Subcutaneous adipose tissue (tissue), 4 donors: ENCODE results near the gene HOXB6. TPM values are rescaled to one million over a fixed set of nuclear protein-coding genes. Genes with fewer than 3 reads are reported as not detected.

ENCODE experiments used
- CTCF ChIP-seq: fragments of 450-650 bp; IDR thresholded peaks from one replicate; pipeline ENCODE4 v1.5.1; 2016; ENCODE audit warnings: low read depth, mild to moderate bottlenecking, control low read depth, antibody characterized with exemption, moderate library complexity
- small RNA-seq: library from RNA; depleted of rRNA; stranded (forward); fragments of <200 nt; gene quantifications from one replicate; pipeline ENCODE3, GENCODE V24; 2016
- total RNA-seq, 4 donors: library from RNA; depleted of rRNA; stranded (reverse); fragments of >200 nt; gene quantifications; one replicate each; pipeline ENCODE4 v1.1.0, GENCODE V29; 2016

HOXB6 gene
- total RNA-seq, 4 donors from 2014 or later = 4.8 to 12.1 (median 8.9) TPM

- no peak for TF ChIP-seq CTCF
Measured at GRCh38 chr17:48547808-48548522, 56.8 kb downstream of the HOXB6 start.

- TF ChIP-seq CTCF = no peak
Measured at GRCh38 chr17:48546924-48547807, 57.6 kb downstream of the HOXB6 start.

GRCh38 chr17:48546137-48546923, 58.5 kb downstream of the HOXB6 start:
- no peak for TF ChIP-seq CTCF

Small RNAs within 50 kb of the gene (small RNA-seq; reads per million reads assigned to genes)
- not detected for gene MIR196A1

Other genes with a start within 250 kb of the HOXB6 start
- gene SKAP1, start 174.8 kb downstream of the HOXB6 start, total RNA-seq = 1 to 10 TPM in 3 of 4 donors, not detected in 1; 2.5 to 3.9 (median 3.1) TPM
- not detected for gene HOXB1, start 74.0 kb downstream of the HOXB6 start, total RNA-seq
- gene HOXB2, start 59.9 kb downstream of the HOXB6 start, total RNA-seq = 10 to 100 TPM; 12.1 to 21.1 (median 13.7) TPM
- gene HOXB4, start 26.6 kb downstream of the HOXB6 start, total RNA-seq = 1 to 10 TPM in 3 of 4 donors, under 1 TPM in 1; 0.98 to 2.8 (median 2.0) TPM
- 10 to 100 TPM in 1 of 4 donors, 1 to 10 TPM in 3; 4.0 to 12.4 (median 4.9) TPM for gene HOXB3, start 14.7 kb downstream of the HOXB6 start, total RNA-seq
- gene HOXB5, start 11.2 kb downstream of the HOXB6 start, total RNA-seq = under 1 TPM; 0.22 to 0.51 (median 0.35) TPM
- 10 to 100 TPM in 1 of 4 donors, 1 to 10 TPM in 3; 2.3 to 11.1 (median 5.2) TPM for gene HOXB7, start 6.0 kb upstream of the HOXB6 start, total RNA-seq
- gene HOXB8, start 10.3 kb upstream of the HOXB6 start, total RNA-seq = under 1 TPM in 1 of 4 donors, not detected in 3; 0.75 TPM
- gene HOXB9, start 21.4 kb upstream of the HOXB6 start, total RNA-seq = under 1 TPM in 2 of 4 donors, not detected in 2; 0.17 to 0.38 TPM
- not detected for gene PRAC1, start 117.5 kb upstream of the HOXB6 start, total RNA-seq
- 1 to 10 TPM in 2 of 4 donors, not detected in 2; 2.9 to 7.9 TPM for gene PRAC2, start 118.2 kb upstream of the HOXB6 start, total RNA-seq
- gene HOXB13, start 123.8 kb upstream of the HOXB6 start, total RNA-seq = under 1 TPM; 0.44 to 0.85 (median 0.62) TPM
- under 1 TPM in 2 of 4 donors, not detected in 2; 0.66 to 0.75 TPM for gene TTLL6, start 212.2 kb upstream of the HOXB6 start, total RNA-seq
- gene CALCOCO2, start 226.0 kb upstream of the HOXB6 start, total RNA-seq = 100 to 1,000 TPM; 179 to 356 (median 241) TPM